Fibroblast of mammary gland (primary cell): ENCODE data around the gene MYCN.

ENCODE experiments used
- DNase-seq: peaks from one replicate; pipeline ENCODE4 v3.0.0-alpha.2; 2010; ENCODE audit warnings: low read depth
- H3K4me3 ChIP-seq: 2 replicates; pipeline ENCODE4 v1.5.1; 2011; ENCODE audit warnings: low read depth, mild to moderate bottlenecking, low read length, moderate library complexity; ENCODE audit not compliant: control insufficient read depth
- CTCF ChIP-seq: conservative IDR thresholded peaks from 2 replicates; pipeline ENCODE4 v1.5.1; 2011; ENCODE audit warnings: low read depth, low read length, inconsistent platforms; ENCODE audit not compliant: control insufficient read depth, insufficient read depth

The MYCN gene

DNA sequence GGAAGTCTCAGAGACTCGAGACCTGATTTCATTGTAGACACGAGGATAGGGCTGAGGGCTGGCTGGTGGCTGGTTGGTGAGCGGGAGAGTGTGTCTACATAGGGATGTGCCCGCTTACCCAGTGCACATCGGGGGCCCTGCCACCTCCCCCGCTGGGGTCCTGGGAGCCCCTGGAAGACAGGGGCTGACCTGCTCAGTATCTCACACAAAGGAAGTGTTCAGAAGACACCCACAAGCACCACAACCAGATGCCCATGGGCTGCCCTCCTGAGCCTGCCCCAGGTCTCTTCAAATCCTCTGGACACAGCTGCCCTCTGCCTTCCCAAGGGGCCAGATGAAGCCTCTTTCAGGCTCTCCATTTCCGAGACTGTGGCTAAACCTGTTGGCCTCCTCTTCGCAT is 43.1 kb downstream of the MYCN start:
- no peak for DNase-seq
- no peak overlapping the region for H3K4me3 ChIP-seq
- no peak for TF ChIP-seq CTCF

DNA sequence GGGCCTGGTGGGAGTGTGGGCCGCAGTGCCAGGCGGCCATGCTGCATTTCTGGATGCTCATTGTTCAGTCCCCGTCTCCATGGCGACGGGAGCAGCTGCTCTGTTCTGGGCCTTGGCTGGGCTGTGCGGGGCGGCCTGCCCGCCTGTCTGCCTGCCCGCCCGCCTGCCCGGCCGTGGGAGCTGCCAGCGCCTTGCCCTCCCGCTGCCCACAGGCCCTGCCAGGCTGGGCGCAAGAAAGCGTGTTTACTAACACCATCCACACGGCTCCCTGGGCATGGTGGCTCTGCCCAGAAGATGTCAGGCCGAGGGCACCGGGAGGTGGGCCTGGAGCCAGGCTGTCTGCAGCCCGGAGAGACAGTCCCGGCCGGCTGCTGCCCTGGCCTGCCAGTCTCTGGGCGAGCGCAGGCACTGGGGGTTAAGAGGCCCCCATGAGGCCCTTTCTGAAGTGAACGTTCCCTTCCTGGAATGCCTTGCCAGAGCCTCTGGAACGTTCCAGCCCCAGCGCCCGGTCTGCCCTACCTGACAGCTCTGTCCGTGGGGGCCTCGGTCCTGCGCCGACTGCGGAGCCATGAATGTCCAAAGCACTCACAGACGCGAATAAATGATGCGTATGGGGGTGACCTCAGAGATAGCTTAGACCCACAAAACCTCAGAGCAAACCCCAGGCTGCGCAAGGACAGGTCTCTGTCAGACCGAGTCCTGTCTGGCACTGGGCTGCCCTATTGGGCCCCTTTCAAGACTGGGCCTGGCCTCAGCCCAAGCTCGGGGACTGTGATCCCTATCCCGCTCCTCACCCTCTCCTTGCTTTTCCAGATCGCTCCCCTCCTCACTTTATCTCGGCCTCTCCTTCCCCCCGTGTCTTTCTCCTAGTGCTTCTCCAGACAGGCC is 44.3 kb downstream of the MYCN start:
- no peak overlapping the region for H3K4me3 ChIP-seq
- no peak for DNase-seq
- no peak for TF ChIP-seq CTCF

- no peak for DNase-seq
- no peak overlapping the region for H3K4me3 ChIP-seq
- no peak for TF ChIP-seq CTCF
These were observed 45.2 kb downstream of the MYCN start for GRCh38 chr2:15985531-15985930.

- TF ChIP-seq CTCF: no peak
- H3K4me3 ChIP-seq: no peak overlapping the region
- no peak for DNase-seq
These were observed 45.8 kb downstream of the MYCN start for GRCh38 chr2:15986068-15986560.

GRCh38 chr2:15986644-15987043 is 46.3 kb downstream of the MYCN start:
- no peak overlapping the region for H3K4me3 ChIP-seq
- TF ChIP-seq CTCF: no peak
- no peak for DNase-seq

GRCh38 chr2:15988733-15989132 is 48.4 kb downstream of the MYCN start:
- no peak for DNase-seq
- TF ChIP-seq CTCF: no peak
- no peak overlapping the region for H3K4me3 ChIP-seq
